BE2C (cell line): Measurements from ENCODE around the gene CDX2.
A peak's percentile ranks its signal among the peaks of the same experiment; 100 is the strongest.

Experiments used
- DNase-seq: peaks from one replicate; pipeline ENCODE4 v3.0.0-alpha.2; 2020
- H3K27me3 ChIP-seq: fragments of 250-450 bp; sonication (Bioruptor Pico); 2 replicates; pipeline ENCODE4 v1.5.1; 2020; ENCODE audit warnings: mild to moderate bottlenecking
- H3K36me3 ChIP-seq: fragments of 250-450 bp; sonication (Bioruptor Pico); 2 replicates; pipeline ENCODE4 v1.5.1; 2020; ENCODE audit warnings: mild to moderate bottlenecking
- H3K4me1 ChIP-seq: fragments of 250-450 bp; sonication (Bioruptor Pico); 2 replicates; pipeline ENCODE4 v1.5.1; 2020
- H3K4me3 ChIP-seq: 2 replicates; pipeline ENCODE4 v1.5.1; 2011; ENCODE audit warnings: low read depth, low read length
- H3K9me3 ChIP-seq: fragments of 250-450 bp; sonication (Bioruptor Pico); 2 replicates; pipeline ENCODE4 v1.5.1; 2020
- TF ChIP-seq, protein P1 (sequence below): IDR thresholded peaks from 2 replicates; pipeline ENCODE4 v1.5.1; 2012; ENCODE audit warnings: mild to moderate bottlenecking, low read depth, low read length

CDX2 gene

DNA sequence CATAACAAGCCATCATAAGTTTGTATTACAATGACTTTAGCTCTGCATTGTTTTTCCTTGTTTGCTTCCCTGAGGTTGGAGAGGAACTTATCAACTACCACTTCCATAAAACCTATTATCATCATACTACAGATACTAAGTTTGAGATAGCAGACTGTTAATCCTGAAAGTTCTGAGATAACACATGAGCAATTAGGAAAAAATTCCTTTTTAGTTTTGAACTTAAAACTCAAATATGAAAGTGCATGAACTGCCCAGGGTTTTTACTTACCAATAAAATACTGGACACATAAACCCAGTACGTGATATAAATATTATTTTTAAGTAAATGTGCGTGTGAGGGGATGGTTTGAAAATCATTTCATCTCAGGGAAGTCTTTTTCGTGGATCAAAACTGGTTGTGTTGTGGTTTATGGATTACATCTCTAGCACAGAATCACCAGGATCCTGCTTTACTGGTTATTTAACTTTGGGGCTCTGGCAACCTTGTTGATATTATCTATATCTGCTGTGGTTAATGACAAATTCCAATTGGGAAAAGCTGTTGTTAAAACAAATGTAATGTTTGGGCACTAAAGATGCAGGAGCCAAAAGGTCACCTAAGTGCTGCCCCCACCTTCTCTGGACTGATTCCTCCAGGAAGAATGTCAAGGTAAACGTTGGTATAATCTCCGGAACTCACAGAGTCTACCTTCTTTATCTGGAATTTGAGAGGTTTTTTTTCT, 12.4 kb downstream of the CDX2 start:
- Histone ChIP-seq H3K4me3 (no peak overlapping the region), H3K27me3 (peaks cover 97% of the 10 kb centered on the region), H3K9me3 (no peaks in the 10 kb centered on the region), H3K4me1 (no peaks in the 10 kb centered on the region), H3K36me3 (no peaks in the 10 kb centered on the region)
- no peak for DNase-seq
- TF ChIP-seq, protein P1, sequence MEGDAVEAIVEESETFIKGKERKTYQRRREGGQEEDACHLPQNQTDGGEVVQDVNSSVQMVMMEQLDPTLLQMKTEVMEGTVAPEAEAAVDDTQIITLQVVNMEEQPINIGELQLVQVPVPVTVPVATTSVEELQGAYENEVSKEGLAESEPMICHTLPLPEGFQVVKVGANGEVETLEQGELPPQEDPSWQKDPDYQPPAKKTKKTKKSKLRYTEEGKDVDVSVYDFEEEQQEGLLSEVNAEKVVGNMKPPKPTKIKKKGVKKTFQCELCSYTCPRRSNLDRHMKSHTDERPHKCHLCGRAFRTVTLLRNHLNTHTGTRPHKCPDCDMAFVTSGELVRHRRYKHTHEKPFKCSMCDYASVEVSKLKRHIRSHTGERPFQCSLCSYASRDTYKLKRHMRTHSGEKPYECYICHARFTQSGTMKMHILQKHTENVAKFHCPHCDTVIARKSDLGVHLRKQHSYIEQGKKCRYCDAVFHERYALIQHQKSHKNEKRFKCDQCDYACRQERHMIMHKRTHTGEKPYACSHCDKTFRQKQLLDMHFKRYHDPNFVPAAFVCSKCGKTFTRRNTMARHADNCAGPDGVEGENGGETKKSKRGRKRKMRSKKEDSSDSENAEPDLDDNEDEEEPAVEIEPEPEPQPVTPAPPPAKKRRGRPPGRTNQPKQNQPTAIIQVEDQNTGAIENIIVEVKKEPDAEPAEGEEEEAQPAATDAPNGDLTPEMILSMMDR: no peak

DNA sequence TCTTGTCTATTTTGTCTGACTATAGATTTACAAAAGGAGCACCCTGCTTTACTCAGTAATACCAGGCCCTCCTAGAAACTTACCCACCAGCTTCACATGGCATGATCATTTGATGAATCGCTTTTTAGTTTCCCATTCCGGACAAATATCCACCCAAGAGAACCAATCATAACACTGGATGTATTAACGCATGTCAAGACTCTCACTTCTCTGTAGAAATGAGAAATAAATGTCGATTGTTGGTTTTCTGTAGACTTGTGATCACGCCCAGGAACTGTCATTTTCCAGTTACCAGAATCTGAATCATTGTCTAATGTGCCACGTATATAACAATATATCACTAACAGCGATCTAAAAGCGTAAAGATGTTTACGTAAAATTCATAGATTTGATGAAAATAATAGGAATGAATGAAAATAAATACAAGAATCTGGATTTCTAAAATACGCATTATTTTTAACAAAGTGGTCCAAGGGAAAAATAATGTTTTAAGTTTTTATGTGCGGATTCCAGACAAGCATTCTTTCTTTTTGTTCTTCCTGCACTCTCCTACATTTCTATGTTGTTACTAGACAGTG, 14.0 kb downstream of the CDX2 start:
- Histone ChIP-seq H3K36me3 (no peaks in the 10 kb centered on the region), H3K4me1 (no peaks in the 10 kb centered on the region), H3K4me3 (no peak overlapping the region), H3K9me3 (no peaks in the 10 kb centered on the region), H3K27me3 (peaks cover 92% of the 10 kb centered on the region)
- TF ChIP-seq, protein P1: no peak
- no peak for DNase-seq

- TF ChIP-seq, protein P1: no peak
- no peak overlapping the region for H3K4me3 ChIP-seq
- H3K27me3 ChIP-seq: peaks cover 86% of the 10 kb centered on the region
- no peaks in the 10 kb centered on the region for H3K4me1 ChIP-seq
- H3K36me3 ChIP-seq: no peaks in the 10 kb centered on the region
- no peaks in the 10 kb centered on the region for H3K9me3 ChIP-seq
- no peak for DNase-seq
Measured at GRCh38 chr13:27954406-27954851, 14.7 kb downstream of the CDX2 start.

- H3K4me3 ChIP-seq: peak overlapping the region; percentile 47
- H3K4me1 ChIP-seq: no peaks in the 10 kb centered on the region
- TF ChIP-seq, protein P1: peak; percentile 80
- peak; percentile 88 for DNase-seq
- H3K36me3 ChIP-seq: no peaks in the 10 kb centered on the region
- peaks cover 80% of the 10 kb centered on the region for H3K27me3 ChIP-seq
- H3K9me3 ChIP-seq: no peaks in the 10 kb centered on the region
Measured at GRCh38 chr13:27953676-27954405, 15.3 kb downstream of the CDX2 start.

GRCh38 chr13:27952876-27953675, 16.0 kb downstream of the CDX2 start:
- peak overlapping the region; percentile 47 for H3K4me3 ChIP-seq

More at GRCh38 chr13:27952876-27953675, 16.0 kb downstream of the CDX2 start:
- Histone ChIP-seq H3K9me3 (no peaks in the 10 kb centered on the region), H3K27me3 (peaks cover 72% of the 10 kb centered on the region), H3K4me1 (no peaks in the 10 kb centered on the region), H3K36me3 (no peaks in the 10 kb centered on the region)
- no peak for DNase-seq
- TF ChIP-seq, protein P1: no peak
